GM18502 (cell line): ENCODE measurements around the gene WDR72.
"Not testable (repeated sequence)": the region's sequence is repeated elsewhere in the genome, so short reads cannot be mapped to it uniquely, and the experiment has no call there.

Source experiments
- ATAC-seq: cut with Tn5 transposase; IDR thresholded peaks from one replicate; pipeline ENCODE4 v1.9.1; 2021; ENCODE audit warnings: mild to moderate bottlenecking; ENCODE audit not compliant: unreplicated experiment, poor library complexity

The WDR72 gene

GRCh38 chr15:53540626-53541300, 218.7 kb downstream of the WDR72 start:
- not testable (repeated sequence) for ATAC-seq

GRCh38 chr15:53539878-53540277, 219.6 kb downstream of the WDR72 start:
- ATAC-seq, result no peak

- no peak for ATAC-seq
These were observed 222.9 kb downstream of the WDR72 start for GRCh38 chr15:53536479-53537120.

GRCh38 chr15:53535886-53536285, 223.6 kb downstream of the WDR72 start:
- ATAC-seq, result no peak

- ATAC-seq, result no peak
These were observed 225.2 kb downstream of the WDR72 start for GRCh38 chr15:53534105-53534839.

GRCh38 chr15:53530761-53531160, 228.7 kb downstream of the WDR72 start:
- no peak for ATAC-seq

GRCh38 chr15:53527996-53528395, 231.5 kb downstream of the WDR72 start:
- no peak for ATAC-seq

GRCh38 chr15:53525894-53526293, 233.6 kb downstream of the WDR72 start:
- ATAC-seq, result no peak

- ATAC-seq, result no peak
These were observed 236.5 kb downstream of the WDR72 start for GRCh38 chr15:53522991-53523390.

- no peak for ATAC-seq
These were observed 238.5 kb downstream of the WDR72 start for GRCh38 chr15:53520996-53521395.

- ATAC-seq, result no peak
These were observed 246.0 kb downstream of the WDR72 start for GRCh38 chr15:53513431-53513830.

GRCh38 chr15:53512029-53512428, 247.4 kb downstream of the WDR72 start:
- ATAC-seq, result no peak

GRCh38 chr15:53511175-53511574, 248.3 kb downstream of the WDR72 start:
- no peak for ATAC-seq

GRCh38 chr15:53506370-53506769, 253.1 kb downstream of the WDR72 start:
- ATAC-seq, result no peak

- ATAC-seq, result no peak
These were observed 260.5 kb downstream of the WDR72 start for GRCh38 chr15:53498996-53499395.

- ATAC-seq, result no peak
These were observed 269.1 kb downstream of the WDR72 start for GRCh38 chr15:53490341-53490740.

GRCh38 chr15:53482055-53482454, 277.4 kb downstream of the WDR72 start:
- ATAC-seq, result no peak

GRCh38 chr15:53477981-53478766, 281.3 kb downstream of the WDR72 start:
- ATAC-seq, result no peak

- ATAC-seq, result no peak
These were observed 285.6 kb downstream of the WDR72 start for GRCh38 chr15:53473886-53474285.

GRCh38 chr15:53473435-53473834, 286.0 kb downstream of the WDR72 start:
- ATAC-seq, result no peak

GRCh38 chr15:53472883-53473282, 286.6 kb downstream of the WDR72 start:
- no peak for ATAC-seq
